ENCODE measurements around the gene XIRP1.

Gene XIRP1

GRCh38 chr3:39146611-39147591, 45.5 kb downstream of the XIRP1 start:
- peak; percentile 42 to 76 for DNase-seq
- H3K9me3 Mint-ChIP-seq, result no peaks in the 10 kb centered on the region

DNA sequence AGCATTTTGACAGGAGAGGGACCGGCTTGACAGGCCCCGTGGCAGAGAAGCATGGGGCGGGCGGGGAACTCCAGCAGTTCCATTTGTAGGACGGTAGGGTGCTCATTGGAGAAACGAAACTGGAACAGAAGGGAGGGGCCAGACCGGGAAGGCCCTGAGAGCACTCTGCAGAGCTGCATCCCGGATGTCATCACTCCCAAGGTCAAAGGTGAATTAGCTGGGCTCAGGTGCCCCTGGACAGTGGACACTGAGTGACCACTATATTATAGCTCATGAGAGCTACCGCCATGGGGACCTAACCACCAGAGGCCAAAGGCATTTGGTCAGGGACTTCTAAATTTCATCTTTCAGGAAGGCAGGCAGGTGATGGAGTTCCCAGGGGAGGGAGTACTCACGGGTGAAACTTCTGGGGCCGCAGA, 46.3 kb downstream of the XIRP1 start:
- peak overlapping the region; percentile 1 to 59 for H3K27ac Mint-ChIP-seq
- H3K27me3 Mint-ChIP-seq, result no peaks in the 10 kb centered on the region

More at GRCh38 chr3:39146611-39147591, 45.5 kb downstream of the XIRP1 start:
- Mint-ChIP-seq H3K27me3 (no peaks in the 10 kb centered on the region), H3K4me1 (peaks cover 86% of the 10 kb centered on the region), H3K27ac (peak overlapping the region; percentile 98), H3K4me3 (peak overlapping the region; percentile 92 to 93)
- peak; percentile 73 for ATAC-seq

GRCh38 chr3:39144748-39145380, 47.5 kb downstream of the XIRP1 start:
- Mint-ChIP-seq H3K27me3 (no peaks in the 10 kb centered on the region), H3K4me3 (no peak overlapping the region), H3K9me3 (no peaks in the 10 kb centered on the region), H3K27ac (no peak overlapping the region), H3K4me1 (peaks cover 83% of the 10 kb centered on the region)
- ATAC-seq (no peak), DNase-seq (no peak)

More for the DNA sequence above, 46.3 kb downstream of the XIRP1 start:
- Mint-ChIP-seq H3K9me3 (no peaks in the 10 kb centered on the region), H3K4me1 (peaks cover 85% of the 10 kb centered on the region), H3K4me3 (peak overlapping the region in 1 of 2 donors; percentile 63)
- DNase-seq, result no peak
- no peak for ATAC-seq

GRCh38 chr3:39144095-39144747, 48.2 kb downstream of the XIRP1 start:
- DNase-seq (no peak), ATAC-seq (no peak)
- Mint-ChIP-seq H3K4me1 (peaks cover 83% of the 10 kb centered on the region), H3K9me3 (no peaks in the 10 kb centered on the region), H3K4me3 (no peak overlapping the region), H3K27ac (peak overlapping the region in 1 of 2 donors; percentile 87), H3K27me3 (no peaks in the 10 kb centered on the region)

GRCh38 chr3:39143051-39143885, 49.1 kb downstream of the XIRP1 start:
- Mint-ChIP-seq H3K27ac (peak overlapping the region; percentile 31 to 87), H3K4me3 (no peak overlapping the region), H3K27me3 (no peaks in the 10 kb centered on the region), H3K4me1 (peaks cover 83% of the 10 kb centered on the region), H3K9me3 (no peaks in the 10 kb centered on the region)
- DNase-seq, result no peak
- ATAC-seq, result no peak

DNA sequence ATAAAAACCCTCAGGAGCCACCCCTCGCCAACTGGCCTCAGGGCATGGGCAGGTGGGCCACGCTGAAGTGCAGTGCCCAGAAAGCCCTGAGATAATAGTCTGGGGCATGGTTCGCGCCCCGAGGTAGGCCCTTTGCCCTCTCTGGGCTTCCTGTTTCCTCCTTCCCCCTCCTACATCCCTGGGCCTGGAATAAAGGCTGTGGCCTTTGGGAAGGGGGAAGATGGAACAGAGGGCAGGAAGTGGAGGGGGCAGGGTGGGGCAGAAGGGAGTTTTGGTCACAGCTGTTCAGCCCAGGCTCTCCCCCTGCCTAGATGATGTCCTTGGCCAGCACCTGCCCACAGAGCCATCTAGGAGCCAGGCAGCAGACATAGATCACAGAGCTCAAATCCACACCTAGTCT, 50.3 kb downstream of the XIRP1 start:
- H3K4me1 Mint-ChIP-seq, result peaks cover 79% of the 10 kb centered on the region
- DNase-seq (no peak), ATAC-seq (no peak)
- peak overlapping the region in 1 of 2 donors; percentile 78 for H3K27ac Mint-ChIP-seq
- no peaks in the 10 kb centered on the region for H3K9me3 Mint-ChIP-seq
- H3K27me3 Mint-ChIP-seq, result no peaks in the 10 kb centered on the region
- no peak overlapping the region for H3K4me3 Mint-ChIP-seq

DNA sequence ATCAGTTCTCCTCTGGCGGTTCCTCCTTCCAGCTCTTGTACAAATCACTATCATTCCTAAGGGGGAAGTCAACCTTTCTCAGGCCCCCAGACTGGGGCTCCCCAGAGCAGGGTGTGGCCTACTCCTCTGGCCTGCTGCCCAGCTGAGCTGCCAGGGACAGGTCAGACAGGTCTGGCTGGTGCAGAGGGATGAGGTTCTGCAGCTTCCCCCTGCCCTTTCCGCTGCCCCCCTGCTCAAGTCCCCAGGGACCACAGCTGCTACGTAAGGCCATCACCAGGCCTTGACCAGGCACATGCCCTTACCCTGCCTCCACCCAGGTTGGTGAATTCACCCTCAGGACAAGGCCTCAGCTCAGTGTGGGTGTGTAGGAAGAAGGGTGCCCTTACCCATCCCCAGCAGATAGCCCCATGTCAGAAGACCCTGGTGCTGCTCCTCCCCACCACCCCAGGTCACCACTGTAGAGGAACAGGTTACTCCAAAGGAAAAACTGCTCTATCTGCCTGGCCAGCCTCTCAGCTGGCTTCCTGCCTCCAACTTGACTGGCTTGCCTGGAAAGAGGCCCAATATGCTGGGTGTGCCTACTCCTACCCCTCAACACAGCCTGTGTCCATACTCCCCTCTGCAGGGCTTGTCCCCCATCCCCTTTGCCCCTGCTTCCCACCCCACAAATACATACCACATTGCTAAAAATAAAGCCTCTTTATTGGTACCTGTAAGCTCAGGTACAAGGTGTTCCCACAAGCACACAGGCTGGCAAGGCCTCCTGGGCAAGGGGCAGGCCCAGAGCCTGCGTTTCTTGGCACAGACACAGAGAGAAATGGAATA, 51.0 kb downstream of the XIRP1 start:
- ATAC-seq, result no peak
- no peak for DNase-seq
- no peak overlapping the region for H3K4me3 Mint-ChIP-seq
- H3K27ac Mint-ChIP-seq, result peak overlapping the region; percentile 11 to 86
- H3K4me1 Mint-ChIP-seq, result peaks cover 72% of the 10 kb centered on the region
- no peaks in the 10 kb centered on the region for H3K27me3 Mint-ChIP-seq
- H3K9me3 Mint-ChIP-seq, result no peaks in the 10 kb centered on the region

DNA sequence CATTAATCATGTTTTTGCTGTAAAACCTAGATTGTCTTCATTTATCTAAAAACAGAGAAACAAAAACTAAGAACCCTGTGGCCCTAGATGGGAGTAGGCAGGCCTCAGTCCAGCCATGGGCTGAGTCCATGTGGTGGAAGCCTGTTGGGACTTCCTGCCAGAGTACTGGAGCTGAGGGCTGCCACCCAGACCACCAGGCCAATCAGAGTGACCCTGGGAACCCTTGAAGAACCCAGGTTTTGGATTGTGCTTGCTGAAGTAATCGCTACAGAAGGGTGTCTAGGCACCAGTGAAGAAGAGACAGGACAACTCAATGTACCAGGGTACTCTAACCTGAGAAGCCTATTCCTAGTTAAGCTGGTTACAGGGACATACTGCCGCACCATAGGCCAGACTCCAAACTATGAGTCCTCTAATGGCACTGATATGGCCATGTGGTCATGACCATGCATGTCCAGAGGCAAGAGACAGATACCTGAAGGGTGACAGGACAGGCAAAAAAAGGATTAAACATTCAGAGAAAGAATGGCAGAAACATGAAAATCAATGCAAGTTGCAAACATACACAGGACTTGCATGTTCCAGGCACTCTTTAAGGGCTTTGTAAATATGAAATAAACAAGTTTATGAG, 51.9 kb downstream of the XIRP1 start:
- Mint-ChIP-seq H3K4me3 (no peak overlapping the region), H3K9me3 (no peaks in the 10 kb centered on the region)

GRCh38 chr3:39139442-39139841, 53.0 kb downstream of the XIRP1 start:
- Mint-ChIP-seq H3K4me3 (no peak overlapping the region), H3K27ac (no peak overlapping the region), H3K9me3 (no peaks in the 10 kb centered on the region), H3K27me3 (no peaks in the 10 kb centered on the region), H3K4me1 (peaks cover 61% of the 10 kb centered on the region)
- ATAC-seq (no peak), DNase-seq (no peak)

More for the DNA sequence above, 51.9 kb downstream of the XIRP1 start:
- no peak for DNase-seq
- peak overlapping the region in 1 of 2 donors; percentile 74 for H3K27ac Mint-ChIP-seq
- peaks cover 65% of the 10 kb centered on the region for H3K4me1 Mint-ChIP-seq
- H3K27me3 Mint-ChIP-seq, result no peaks in the 10 kb centered on the region
- no peak for ATAC-seq

DNA sequence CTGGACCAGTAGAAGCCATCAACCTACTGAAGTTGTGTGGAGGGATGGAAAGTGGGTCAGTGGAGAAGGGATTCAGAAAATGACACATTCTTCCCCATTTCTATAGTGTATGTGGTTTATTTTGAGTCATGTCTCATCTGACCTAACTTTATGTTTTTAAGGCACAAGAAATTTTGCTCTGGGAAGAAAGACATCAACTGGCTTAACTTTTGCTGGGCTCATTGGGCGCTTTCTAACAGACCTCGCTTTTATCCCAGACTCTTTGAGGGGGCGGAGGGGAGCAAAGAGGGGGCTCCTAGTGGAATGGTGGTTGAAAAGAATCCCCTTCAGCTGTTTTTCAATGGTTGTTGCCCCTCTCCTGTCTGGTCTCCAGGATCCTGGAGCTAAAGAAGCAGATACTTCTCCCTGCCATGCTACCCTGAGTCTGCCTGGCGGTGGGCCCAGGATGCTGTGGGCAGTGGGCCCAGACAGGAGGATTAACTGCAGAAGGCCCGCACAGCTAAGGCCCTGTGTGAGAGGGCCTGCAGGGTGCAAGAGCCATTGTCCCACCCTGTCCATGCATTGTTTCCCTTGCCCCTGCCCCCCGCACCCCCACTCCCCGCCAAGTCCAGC, 53.5 kb downstream of the XIRP1 start:
- DNase-seq (no peak), ATAC-seq (peak; percentile 50)
- Mint-ChIP-seq H3K9me3 (no peaks in the 10 kb centered on the region), H3K4me3 (no peak overlapping the region), H3K27ac (no peak overlapping the region), H3K4me1 (peaks cover 63% of the 10 kb centered on the region), H3K27me3 (no peaks in the 10 kb centered on the region)

DNA sequence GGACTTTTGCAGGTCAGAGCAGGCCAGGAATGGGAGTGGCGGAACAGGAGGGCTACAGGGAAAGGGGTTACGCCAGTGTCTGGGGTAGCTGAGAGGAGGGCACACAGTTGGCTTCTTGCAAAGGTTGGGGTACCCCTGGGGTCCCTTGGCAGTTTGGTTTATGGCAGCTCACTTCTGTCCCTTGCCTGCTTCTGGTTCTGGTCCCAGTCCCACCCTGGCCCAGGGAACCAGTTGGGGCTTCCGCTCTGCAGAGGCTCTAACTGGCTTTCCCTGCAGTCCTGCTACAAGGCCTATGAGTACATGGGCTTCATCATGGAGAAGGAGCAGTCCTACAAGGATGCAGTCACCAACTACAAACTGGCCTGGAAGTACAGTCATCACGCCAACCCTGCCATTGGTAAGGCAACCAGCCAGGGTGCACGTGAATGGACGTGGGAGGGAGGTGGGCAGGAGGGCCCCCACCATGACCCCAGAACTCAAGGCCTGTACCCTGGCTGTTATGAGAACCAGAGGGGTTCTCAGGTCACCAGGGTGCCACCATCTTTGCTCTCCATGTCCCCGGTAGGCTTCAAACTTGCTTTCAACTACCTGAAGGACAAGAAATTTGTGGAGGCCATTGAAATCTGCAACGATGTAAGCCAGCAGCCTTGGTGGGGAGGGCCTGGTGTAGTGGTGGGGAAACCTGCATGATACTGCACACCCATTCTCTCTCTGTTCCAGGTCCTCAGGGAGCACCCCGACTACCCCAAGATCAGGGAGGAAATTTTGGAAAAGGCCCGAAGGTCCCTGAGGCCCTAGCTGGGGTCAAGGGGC, 54.2 kb downstream of the XIRP1 start:
- Mint-ChIP-seq H3K27ac (peak overlapping the region in 1 of 2 donors; percentile 95), H3K27me3 (no peaks in the 10 kb centered on the region), H3K4me3 (no peak overlapping the region), H3K9me3 (no peaks in the 10 kb centered on the region), H3K4me1 (peaks cover 60% of the 10 kb centered on the region)
- ATAC-seq, result peak; percentile 1
- no peak for DNase-seq

GRCh38 chr3:39137435-39137936, 54.9 kb downstream of the XIRP1 start:
- Mint-ChIP-seq H3K9me3 (no peaks in the 10 kb centered on the region), H3K4me1 (peaks cover 54% of the 10 kb centered on the region), H3K27me3 (no peaks in the 10 kb centered on the region), H3K4me3 (no peak overlapping the region), H3K27ac (peak overlapping the region in 1 of 2 donors; percentile 95)
- DNase-seq, result no peak
- no peak for ATAC-seq
